Gastroesophageal sphincter (tissue), 3 donors: ENCODE measurements around the gene IQSEC1.

ENCODE experiments used
- POLR2A ChIP-seq, 2 donors: fragments of 450-650 bp; IDR thresholded peaks; one replicate each; pipeline ENCODE4 v1.6.1; 2017; ENCODE audit warnings: antibody characterized with exemption in 2 of 2, mild to moderate bottlenecking in 2 of 2, moderate library complexity in 1 of 2
- POLR2AphosphoS5 ChIP-seq: sonication (generic); formaldehyde crosslinking; IDR thresholded peaks from one replicate; pipeline ENCODE4 v1.6.1; 2017; ENCODE audit warnings: antibody characterized with exemption
- TF ChIP-seq, protein P1 (sequence below), 4 experiments: fragments of 200-600 bp in 2 of 4; fragments of 450-650 bp in 2 of 4; sonication (generic) in 1 of 4; IDR thresholded peaks; one replicate each; pipeline ENCODE4 v1.5.1; 2017 to 2019; ENCODE audit warnings: antibody characterized with exemption in 4 of 4, mild to moderate bottlenecking in 2 of 4, moderate library complexity in 2 of 4

DNA sequence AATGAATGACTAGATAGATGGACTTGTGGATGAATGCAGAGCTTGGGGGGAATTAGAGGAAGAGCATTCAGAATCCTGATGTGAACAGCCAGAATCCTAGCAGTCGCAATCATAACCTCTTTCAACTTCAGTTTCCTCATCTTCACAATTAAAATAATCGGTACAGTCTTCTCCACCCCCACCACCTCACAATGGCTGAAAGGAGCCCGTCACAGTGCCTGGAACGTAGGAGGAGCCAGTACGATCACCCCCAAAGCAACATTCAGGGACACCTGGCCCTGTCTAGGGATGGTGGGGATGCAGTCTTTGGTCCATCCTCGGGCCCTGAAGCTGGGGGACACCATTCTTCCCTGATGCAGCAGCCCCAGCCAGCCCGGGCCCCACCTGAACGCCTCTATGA, 151.5 kb downstream of the IQSEC1 start:
- TF ChIP-seq POLR2A (IDR thresholded peaks at IDR 0.05) = no peak
- TF ChIP-seq, protein P1, sequence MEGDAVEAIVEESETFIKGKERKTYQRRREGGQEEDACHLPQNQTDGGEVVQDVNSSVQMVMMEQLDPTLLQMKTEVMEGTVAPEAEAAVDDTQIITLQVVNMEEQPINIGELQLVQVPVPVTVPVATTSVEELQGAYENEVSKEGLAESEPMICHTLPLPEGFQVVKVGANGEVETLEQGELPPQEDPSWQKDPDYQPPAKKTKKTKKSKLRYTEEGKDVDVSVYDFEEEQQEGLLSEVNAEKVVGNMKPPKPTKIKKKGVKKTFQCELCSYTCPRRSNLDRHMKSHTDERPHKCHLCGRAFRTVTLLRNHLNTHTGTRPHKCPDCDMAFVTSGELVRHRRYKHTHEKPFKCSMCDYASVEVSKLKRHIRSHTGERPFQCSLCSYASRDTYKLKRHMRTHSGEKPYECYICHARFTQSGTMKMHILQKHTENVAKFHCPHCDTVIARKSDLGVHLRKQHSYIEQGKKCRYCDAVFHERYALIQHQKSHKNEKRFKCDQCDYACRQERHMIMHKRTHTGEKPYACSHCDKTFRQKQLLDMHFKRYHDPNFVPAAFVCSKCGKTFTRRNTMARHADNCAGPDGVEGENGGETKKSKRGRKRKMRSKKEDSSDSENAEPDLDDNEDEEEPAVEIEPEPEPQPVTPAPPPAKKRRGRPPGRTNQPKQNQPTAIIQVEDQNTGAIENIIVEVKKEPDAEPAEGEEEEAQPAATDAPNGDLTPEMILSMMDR (IDR thresholded peaks at IDR 0.05) = no peak
- TF ChIP-seq POLR2AphosphoS5 = no peak
